GM23338 (cell line): ENCODE measurements around the gene AP4S1.

ENCODE experiments used
- CTCF ChIP-seq, 2 experiments: fragments of 200-600 bp in 1 of 2; sonication (generic) in 1 of 2; conservative IDR thresholded peaks; 2 replicates each; pipeline versions ENCODE4 v1.5.1 to v1.6.1; 2016 to 2017; ENCODE audit warnings: antibody characterized with exemption in 2 of 2, low read depth in 2 of 2, mild to moderate bottlenecking in 2 of 2, moderate library complexity in 1 of 2
- ETS1 ChIP-seq: IDR thresholded peaks from 2 replicates; pipeline ENCODE4 v1.6.1; 2016; ENCODE audit warnings: antibody characterized with exemption
- EZH2 ChIP-seq: fragments of 200-600 bp; sonication (generic); IDR thresholded peaks from one replicate; pipeline ENCODE4 v1.8.0; 2017; ENCODE audit warnings: antibody characterized with exemption, mild to moderate bottlenecking, low read depth; ENCODE audit not compliant: unreplicated experiment
- EZH2phosphoT487 ChIP-seq: fragments of 200-600 bp; sonication (generic); IDR thresholded peaks from one replicate; pipeline ENCODE4 v1.8.1; 2018; ENCODE audit warnings: antibody characterized with exemption; ENCODE audit not compliant: unreplicated experiment
- NANOG ChIP-seq: IDR thresholded peaks from 2 replicates; pipeline ENCODE4 v1.6.1; 2016; ENCODE audit warnings: antibody characterized with exemption, borderline replicate concordance
- POLR2AphosphoS5 ChIP-seq: IDR thresholded peaks from 2 replicates; pipeline ENCODE4 v1.6.1; 2016; ENCODE audit warnings: antibody characterized with exemption, low read depth
- REST ChIP-seq: IDR thresholded peaks from one replicate; pipeline ENCODE4 v1.6.1; 2018; ENCODE audit warnings: antibody characterized with exemption; ENCODE audit not compliant: unreplicated experiment
- ZNF114 ChIP-seq: fragments of 250-450 bp; sonication (Bioruptor Pico); IDR thresholded peaks from 2 replicates; pipeline ENCODE4 v1.5.0; 2020; ENCODE audit warnings: mild to moderate bottlenecking, moderate library complexity

- TF ChIP-seq CTCF (conservative IDR thresholded peaks at IDR 0.05; ENCODE audit: low read depth in 2 of 2) (no peak), EZH2 (no peak), POLR2AphosphoS5 (no peak), ETS1 (no peak), ZNF114 (CRISPR knock-in tag) (no peak), NANOG (no peak), EZH2phosphoT487 (no peak), REST (no peak)
Measured at GRCh38 chr14:31109257-31109656, 83.8 kb downstream of the AP4S1 start.
